Stimulated activated CD8-positive, alpha-beta memory T cell treated with anti-CD3 and anti-CD28 coated beads, Interleukin-12 subunit alpha, Interleukin-12 subunit beta, amount 100 ng/mL, for 1 hour (primary cell): ENCODE measurements around the gene USO1.
"Not testable (repeated sequence)": the region's sequence is repeated elsewhere in the genome, so short reads cannot be mapped to it uniquely, and the experiment has no call there.

ENCODE experiments used
- DNase-seq: peaks from one replicate; pipeline ENCODE4 v3.0.0-alpha.2; 2020; ENCODE audit warnings: low read depth

Gene USO1

GRCh38 chr4:75714704-75715103 is 9.7 kb upstream of the USO1 start:
- no peak for DNase-seq

- no peak for DNase-seq
These were observed 9.1 kb upstream of the USO1 start for GRCh38 chr4:75715105-75715799.

- not testable (repeated sequence) for DNase-seq
These were observed 8.3 kb upstream of the USO1 start for GRCh38 chr4:75716054-75716453.

- no peak for DNase-seq
These were observed 7.0 kb upstream of the USO1 start for GRCh38 chr4:75717408-75717807.

- no peak for DNase-seq
These were observed 5.8 kb upstream of the USO1 start for GRCh38 chr4:75718529-75718928.

- no peak for DNase-seq
These were observed 2.0 kb upstream of the USO1 start for GRCh38 chr4:75722417-75722816.

GRCh38 chr4:75723163-75724065 is 963 bp upstream of the USO1 start:
- DNase-seq = no peak

- DNase-seq = peak; percentile 25
These were observed 719 bp downstream of the USO1 start for GRCh38 chr4:75724867-75725724.

GRCh38 chr4:75725942-75726538 is 1.7 kb downstream of the USO1 start:
- DNase-seq = not testable (repeated sequence)

GRCh38 chr4:75726577-75726976 is 2.2 kb downstream of the USO1 start:
- DNase-seq = no peak

- DNase-seq = no peak
These were observed 2.7 kb downstream of the USO1 start for GRCh38 chr4:75727073-75727472.

GRCh38 chr4:75729836-75730235 is 5.5 kb downstream of the USO1 start:
- no peak for DNase-seq

- DNase-seq = no peak
These were observed 9.0 kb downstream of the USO1 start for GRCh38 chr4:75733369-75733768.

GRCh38 chr4:75735525-75735924 is 11.1 kb downstream of the USO1 start:
- DNase-seq = no peak

- no peak for DNase-seq
These were observed 12.5 kb downstream of the USO1 start for GRCh38 chr4:75736862-75737261.

GRCh38 chr4:75737398-75737797 is 13.0 kb downstream of the USO1 start:
- no peak for DNase-seq

GRCh38 chr4:75741027-75741426 is 16.6 kb downstream of the USO1 start:
- DNase-seq = no peak

- no peak for DNase-seq
These were observed 18.1 kb downstream of the USO1 start for GRCh38 chr4:75742451-75742850.

- no peak for DNase-seq
These were observed 20.8 kb downstream of the USO1 start for GRCh38 chr4:75745161-75745560.

- DNase-seq = no peak
These were observed 21.4 kb downstream of the USO1 start for GRCh38 chr4:75745721-75746199.

- DNase-seq = no peak
These were observed 28.3 kb downstream of the USO1 start for GRCh38 chr4:75752637-75753036.

- DNase-seq = no peak
These were observed 44.7 kb downstream of the USO1 start for GRCh38 chr4:75769036-75769435.
